CD4-positive, alpha-beta T cell treated with Interleukin-12 subunit alpha and Interleukin-12 subunit beta, for 1 hour (primary cell): Measurements from ENCODE around the gene SORCS2.

Source experiments
- DNase-seq: peaks from one replicate; pipeline ENCODE4 v3.0.0-alpha.2; 2020

SORCS2 gene

GRCh38 chr4:7661066-7661748, 468.9 kb downstream of the SORCS2 start:
- no peak for DNase-seq

DNA sequence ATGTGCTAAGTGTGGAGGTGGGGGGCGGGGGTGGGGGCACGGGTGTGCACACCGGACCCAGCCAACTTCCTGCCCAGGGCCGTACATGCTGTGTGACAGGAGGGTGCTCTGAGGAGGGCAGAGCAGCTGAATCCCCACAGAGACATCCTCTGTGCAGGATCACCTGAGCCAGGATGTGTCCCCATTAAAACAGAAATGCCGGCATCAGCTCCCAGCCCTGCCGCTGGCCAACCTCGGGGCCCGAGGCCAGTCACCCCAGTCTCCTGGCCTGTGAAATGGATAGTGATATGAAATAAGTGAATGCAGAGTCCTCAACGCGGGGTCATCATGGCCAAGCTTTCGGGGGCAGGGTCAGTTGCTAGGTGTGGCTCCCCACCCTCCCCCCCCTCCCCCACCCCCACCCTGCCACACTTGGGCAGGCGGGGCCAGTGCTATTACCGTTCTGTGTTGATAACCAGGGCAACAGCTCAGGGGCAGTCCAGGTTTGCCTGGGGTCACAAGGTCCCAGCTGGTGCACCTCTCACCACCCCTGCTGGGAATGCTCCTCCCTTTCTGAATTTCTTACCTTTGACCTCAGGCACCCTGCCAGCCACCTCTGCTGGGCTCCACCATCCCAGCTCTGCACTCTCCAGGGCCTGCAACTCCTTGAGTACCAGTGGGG, 469.6 kb downstream of the SORCS2 start:
- DNase-seq, result no peak

GRCh38 chr4:7662507-7662846, 470.1 kb downstream of the SORCS2 start:
- no peak for DNase-seq

DNA sequence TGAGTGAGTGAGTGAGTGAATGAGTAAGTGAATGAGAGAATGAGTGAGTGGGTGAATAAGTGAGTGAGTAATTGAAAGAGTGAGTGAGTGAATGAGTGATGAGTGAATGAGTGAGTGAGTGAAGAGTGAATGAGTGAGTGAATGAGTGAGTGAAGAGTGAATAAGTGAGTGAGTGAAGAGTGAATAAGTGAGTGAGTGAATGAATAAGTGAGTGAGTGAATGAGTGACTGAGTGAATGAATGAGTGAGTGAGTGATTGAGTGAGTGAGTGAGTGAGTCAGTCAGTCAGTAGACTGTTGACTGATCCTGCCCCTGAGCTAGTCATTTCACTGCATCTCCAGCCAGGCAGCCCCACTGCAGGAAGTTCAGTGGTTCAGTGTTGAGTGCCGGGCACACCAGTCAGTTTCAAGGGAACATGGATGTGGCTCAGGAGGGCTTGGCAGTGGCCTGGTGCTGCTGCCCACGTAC, 470.8 kb downstream of the SORCS2 start:
- no peak for DNase-seq

GRCh38 chr4:7664106-7664505, 471.8 kb downstream of the SORCS2 start:
- no peak for DNase-seq

DNA sequence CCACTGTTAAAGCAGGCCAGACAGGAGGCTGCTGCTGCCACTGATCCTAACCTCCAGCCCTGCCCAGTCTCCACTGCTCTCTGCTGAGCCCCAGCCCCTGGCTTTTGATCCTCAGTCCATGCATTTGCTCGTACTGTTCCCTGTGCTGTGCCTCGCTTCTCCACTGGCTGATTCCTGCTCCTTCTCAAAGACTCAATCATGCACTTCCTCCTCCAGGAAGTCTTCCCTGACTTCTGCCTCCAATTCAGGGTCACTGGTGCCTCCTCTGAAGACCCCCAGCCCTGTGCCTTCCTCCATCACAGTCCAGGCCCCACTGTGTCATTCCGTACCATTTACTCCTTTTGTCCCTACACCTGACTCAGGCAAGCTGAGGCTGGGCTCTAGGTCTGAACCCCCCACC, 473.0 kb downstream of the SORCS2 start:
- no peak for DNase-seq

- no peak for DNase-seq
Observed at GRCh38 chr4:7666011-7666410, 473.7 kb downstream of the SORCS2 start.

DNA sequence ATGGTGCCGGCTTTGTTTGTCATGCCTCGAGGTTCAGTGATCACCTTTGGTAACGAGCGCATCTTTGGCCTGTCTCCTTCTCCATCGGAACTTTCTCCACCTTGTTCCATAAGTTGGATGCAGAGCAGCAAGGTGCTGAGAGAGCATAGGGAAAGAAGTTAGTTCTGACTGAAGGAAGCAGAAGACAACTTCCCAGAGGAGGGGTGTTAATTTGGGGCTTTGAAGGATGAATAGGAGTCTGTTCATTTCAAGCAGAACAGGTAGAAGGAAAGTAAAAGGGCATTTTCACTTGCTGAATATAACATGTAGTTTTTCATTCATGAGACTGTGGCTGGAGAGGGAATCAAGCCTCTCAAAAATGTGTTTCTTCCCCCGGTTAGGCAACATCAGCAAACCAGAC, 474.4 kb downstream of the SORCS2 start:
- DNase-seq, result no peak

GRCh38 chr4:7668271-7668670, 475.9 kb downstream of the SORCS2 start:
- DNase-seq, result no peak

DNA sequence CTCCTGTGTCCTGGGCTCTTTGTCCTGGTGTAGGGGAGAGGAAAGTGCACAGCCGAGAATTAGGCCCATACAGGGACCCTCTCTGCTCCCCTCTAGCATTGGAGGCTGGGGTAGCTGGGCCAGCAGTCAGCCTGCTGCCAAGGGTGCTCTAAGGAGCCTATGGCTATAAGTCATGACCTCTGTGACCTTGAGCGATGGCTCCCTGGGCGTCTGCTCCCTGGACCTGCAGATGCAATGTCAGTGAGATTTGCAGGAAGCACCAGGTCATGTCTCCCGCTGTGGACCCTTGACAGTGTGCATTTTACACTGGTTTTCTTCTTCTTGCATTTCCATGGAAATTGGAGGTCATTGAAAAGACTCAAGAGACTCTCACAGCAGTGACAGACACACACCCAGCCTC, 476.5 kb downstream of the SORCS2 start:
- no peak for DNase-seq

DNA sequence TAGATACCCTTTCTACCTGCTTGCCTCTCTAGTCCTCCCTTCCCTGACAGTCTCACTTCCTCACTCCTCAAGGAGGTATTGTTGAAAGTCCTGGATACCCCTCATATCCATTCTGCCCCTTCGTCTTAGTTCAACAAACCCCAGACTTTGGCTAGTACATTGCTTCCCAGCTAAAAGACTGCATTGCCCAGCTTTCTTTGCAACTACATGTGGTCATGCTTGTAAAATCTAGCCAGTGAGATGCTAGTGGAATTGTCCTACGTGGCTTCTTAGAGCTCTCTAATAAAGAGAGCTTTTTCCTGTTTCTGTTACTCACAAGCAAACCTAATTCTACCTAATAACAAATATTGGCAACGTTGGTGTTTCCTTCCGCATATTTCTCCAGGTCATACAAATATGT, 480.3 kb downstream of the SORCS2 start:
- DNase-seq, result no peak

DNA sequence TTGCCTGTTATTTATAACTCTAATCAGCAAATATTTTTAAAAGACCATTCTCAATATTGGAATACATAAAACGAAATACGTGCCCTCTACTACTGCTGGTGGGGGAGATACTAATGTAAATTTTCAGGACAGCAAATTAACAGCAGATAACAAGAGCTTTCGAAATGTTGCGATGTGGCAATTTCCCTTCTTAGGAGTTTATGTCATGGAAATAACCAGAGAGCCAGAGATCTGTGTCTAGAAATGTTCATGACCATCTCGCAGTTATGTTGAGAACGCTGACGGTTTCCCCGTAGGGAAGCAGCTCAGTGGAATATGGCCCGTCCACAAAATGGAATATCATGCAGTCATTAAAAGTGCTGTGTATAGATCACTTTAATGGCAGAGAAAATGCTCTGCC, 480.8 kb downstream of the SORCS2 start:
- DNase-seq, result no peak

- DNase-seq, result no peak
Observed at GRCh38 chr4:7674706-7675105, 482.4 kb downstream of the SORCS2 start.

GRCh38 chr4:7675136-7675535, 482.8 kb downstream of the SORCS2 start:
- no peak for DNase-seq

DNA sequence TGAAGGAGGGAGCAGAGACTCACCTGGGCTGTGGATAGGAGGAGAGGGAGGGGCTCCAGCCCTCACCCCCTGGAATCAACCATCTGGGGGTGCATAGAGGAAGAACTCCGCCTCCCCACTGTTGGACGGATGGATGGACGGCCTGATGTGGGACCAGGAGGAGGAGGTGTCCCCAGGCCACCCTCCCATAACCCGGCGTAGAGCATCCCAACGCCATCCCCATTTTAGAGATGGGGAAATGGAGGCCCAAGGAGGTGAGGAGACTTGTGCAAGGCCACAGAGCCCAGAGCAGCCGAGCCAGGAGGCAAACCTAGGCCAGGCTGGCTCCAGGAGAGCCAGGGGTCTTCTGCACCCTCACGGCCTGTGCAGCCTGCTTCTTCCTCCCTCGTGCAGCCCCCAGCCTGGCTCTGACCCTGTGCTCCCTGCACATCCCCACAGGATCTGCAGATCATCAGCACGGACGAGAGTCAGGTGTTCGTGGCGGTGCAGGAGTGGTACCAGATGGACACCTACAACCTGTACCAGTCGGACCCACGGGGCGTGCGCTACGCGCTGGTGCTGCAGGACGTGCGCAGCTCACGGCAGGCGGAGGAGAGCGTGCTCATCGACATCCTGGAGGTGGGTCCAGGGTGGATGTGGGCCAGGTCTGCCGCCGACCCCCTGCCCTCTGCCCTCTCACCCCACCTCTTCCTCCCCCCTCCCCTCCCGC, 483.4 kb downstream of the SORCS2 start:
- DNase-seq, result no peak

DNA sequence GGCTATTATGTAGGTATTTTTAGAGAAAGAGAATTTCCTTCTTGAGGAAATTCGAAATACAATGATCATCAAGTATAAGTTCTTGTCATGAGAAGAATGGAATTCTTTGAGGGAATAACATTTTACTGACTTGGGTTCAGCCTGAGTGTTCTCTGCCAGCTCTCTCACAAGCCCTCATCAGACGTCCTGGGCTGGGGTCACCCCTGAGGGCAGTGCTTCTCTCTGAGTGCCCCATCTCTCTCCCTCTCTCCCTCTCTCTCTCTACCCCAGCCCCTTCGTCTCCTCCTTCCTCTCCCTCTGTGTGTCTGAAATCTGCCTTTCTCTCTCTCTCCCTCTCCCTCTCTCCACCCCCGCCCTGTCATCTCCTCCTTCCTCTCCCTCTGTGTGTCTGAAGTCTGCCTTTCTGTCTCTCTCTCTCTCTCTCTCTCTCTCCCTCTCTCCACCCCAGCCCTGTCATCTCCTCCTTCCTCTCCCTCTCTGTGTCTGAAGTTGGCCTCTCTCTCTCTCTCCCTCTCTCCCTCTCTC, 484.1 kb downstream of the SORCS2 start:
- no peak for DNase-seq

DNA sequence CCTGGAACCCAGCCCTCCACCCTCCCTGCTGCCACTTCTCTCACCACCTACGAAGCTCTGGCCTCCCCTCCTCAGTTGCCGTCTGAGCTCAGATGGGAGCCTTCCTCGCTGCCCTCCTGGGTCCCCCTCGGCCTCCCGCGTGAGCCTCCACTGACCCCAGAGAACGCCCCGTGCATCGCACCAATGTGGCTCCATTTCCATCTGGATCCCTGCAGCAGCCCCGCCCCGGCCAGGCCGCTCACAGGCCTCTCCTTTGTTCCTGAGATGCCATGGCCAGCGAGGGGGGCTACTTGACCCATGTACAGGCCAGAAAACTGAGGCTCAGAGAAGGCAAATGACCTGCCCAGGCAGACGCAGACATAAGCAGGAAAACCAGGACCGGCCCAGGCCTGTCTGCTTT, 484.7 kb downstream of the SORCS2 start:
- DNase-seq, result no peak

DNA sequence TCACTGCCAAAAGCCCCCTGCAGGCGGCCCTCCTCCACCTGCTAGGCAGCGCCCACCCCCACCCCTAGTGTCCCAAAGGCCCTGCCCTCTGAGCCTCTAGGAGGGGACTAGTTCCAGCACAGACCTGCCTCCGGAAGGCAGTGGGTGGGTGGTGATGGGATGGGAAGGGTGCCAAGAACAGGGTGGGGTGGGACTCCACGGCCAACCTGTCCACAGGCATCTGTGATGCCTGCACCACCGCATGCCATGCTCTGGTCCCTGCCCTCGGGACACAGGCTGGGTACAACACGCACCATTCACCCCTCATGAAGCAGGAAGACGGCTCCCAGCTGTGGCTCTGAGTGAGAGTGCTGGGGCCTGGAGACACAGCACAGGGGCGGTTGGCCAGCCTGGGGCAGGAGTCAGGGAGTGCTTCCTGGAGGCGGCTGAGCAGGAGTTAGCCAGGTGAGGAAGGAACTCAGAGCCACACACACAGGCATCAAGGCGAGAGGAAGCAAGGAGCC, 485.5 kb downstream of the SORCS2 start:
- no peak for DNase-seq

DNA sequence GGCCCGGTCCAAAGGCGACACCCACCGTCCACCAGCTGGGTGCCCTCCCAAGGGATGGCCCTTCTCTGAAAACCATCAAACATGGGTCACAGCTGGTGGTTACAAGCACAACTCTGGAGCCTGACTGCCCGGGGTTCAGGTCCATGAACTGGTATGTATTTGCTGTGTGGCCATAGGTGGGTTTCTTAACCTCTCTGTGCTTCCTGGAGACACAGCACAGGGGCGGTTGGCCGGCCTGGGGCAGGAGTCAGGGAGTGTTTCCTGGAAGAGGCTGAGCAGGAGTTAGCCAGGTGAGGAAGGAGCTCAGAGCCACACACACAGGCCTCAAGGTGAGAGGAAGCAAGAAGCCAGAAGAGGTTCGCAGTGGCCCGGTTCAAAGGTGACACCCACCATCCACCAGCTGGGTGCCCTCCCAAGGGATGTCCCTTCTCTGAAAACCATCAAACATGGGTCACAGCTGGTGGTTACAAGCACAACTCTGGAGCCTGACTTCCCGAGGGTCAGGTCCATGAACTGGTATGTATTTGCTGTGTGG, 486.0 kb downstream of the SORCS2 start:
- no peak for DNase-seq

DNA sequence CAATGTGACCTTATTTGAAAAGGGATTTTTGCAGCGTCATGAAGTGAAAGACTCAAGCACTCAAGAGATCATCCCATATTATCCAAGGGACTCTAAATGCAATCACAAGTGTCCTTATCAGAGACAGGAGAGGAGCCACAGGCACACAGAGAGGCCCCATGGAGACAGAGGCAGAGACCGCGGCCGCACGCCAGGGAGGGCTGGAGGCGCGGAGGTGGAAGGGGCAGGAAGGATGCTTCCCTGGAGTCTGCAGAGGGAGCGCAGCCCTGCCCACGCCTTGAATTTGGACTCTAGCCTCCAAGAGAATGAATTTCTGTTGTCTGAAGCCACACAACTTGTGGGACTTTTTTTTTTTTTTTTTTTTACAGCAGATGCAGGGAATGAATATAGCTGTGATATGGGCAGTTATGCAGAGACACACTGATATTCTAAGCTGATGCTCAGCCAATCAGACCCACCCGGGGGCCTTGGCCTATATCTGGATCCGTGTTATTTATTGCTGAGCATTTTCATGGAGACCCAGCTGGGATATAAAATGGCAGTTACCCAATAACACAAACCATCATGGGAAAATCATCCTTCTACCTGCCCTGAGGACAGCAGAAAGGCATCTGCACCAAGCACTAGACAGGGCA, 487.2 kb downstream of the SORCS2 start:
- DNase-seq, result no peak

DNA sequence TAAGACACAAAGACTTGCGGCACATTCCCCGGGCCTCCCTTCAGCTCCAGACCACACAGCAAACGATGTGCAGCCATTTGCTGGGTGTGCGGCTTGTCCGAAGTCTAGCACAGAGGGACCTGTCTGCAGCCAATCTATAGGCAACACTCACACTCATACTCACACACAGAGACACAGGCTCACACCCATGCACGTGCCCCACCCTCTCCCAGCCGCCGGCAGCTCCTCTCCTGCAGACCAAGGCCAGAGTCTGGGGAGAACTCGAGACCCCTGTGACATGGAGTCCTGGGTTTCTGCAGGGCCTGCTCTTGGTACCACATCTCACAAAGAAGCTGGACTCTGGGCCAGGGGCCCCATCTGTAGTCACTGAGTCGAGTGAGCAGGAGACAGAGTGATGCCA, 487.8 kb downstream of the SORCS2 start:
- no peak for DNase-seq

DNA sequence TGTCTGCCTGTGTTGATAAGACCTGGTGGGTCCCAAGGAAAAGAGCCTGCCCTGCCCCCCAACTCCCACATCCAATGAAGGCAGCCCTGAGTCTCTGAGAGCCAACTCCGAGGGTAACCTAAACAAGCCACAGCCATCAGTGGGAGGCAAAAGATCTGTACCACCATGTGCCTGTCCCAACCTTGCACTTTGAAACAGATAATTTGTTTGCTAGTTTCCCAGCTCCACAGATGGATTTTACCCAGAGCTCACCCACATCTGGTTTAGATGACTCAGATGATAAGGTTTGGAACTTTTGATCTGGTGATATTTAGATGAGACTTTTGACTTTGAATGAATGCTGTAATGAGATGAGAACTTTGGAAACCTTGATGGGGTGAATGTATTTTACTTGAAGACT, 488.4 kb downstream of the SORCS2 start:
- no peak for DNase-seq

DNA sequence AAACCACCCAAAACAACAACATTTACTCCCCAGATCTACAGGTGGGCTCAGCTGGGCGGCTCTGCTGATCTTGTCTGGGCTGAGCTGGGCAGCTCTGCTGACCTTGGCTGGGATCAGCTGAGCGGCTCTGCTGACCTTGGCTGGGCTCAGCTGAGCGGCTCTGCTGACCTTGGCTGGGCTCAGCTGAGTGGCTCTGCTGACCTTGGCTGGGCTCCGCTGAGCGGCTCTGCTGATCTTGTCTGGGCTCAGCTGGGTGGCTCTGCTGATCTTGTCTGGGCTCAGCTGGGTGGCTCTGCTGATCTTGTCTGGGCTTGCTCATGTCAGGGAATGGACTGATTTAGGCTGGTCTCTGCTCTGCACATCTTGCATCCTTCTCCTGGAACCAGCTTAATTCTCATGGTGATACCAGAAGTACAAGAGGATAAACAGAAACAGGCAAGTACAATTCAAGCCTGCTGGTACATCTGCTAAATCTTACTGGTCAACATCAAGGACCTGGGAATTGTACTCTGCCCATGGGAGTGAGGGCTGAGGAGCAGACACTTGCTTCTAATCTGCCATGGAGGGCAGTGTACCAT, 490.9 kb downstream of the SORCS2 start:
- no peak for DNase-seq
